ENCODE data around the gene PRKACB. TPM values are rescaled to one million over a fixed set of nuclear protein-coding genes. Genes with fewer than 3 reads are reported as not detected.

The PRKACB gene
- polyA plus RNA-seq, 2 of the 4 experiments (the other 2 are of a cell fraction), result 10.9 to 17.9 TPM

GRCh38 chr1:84181350-84182005, 37.4 kb downstream of the PRKACB start:
- CTCF ChIA-PET, result interaction anchor here (1.0 kb wide), 1 partner anchor 252 kb away, joined by 4 read pairs; no protein-coding TSS in a partner anchor
- Histone ChIP-seq H3K4me1 (no peaks in the 10 kb centered on the region), H3K4me3 (no peak overlapping the region), H3K9me3 (no peaks in the 10 kb centered on the region), H3K27ac (no peak overlapping the region), H3K4me2 (no peak overlapping the region)
- no peak for TF ChIP-seq E2F6 (IDR thresholded peaks at IDR 0.05; ENCODE audit: borderline replicate concordance, low read depth)
- no peak for TF ChIP-seq ZC3H11A (IDR thresholded peaks at IDR 0.05)
- no peak for TF ChIP-seq HOXA7 (CRISPR knock-in tag; IDR thresholded peaks at IDR 0.05)
- no peak for TF ChIP-seq EP300 (IDR thresholded peaks at IDR 0.05)
- no peak for TF ChIP-seq PBX3 (IDR thresholded peaks at IDR 0.05)
- no peak for TF ChIP-seq ZFP36 (IDR thresholded peaks at IDR 0.05; ENCODE audit: borderline replicate concordance, partially characterized antibody)
- TF ChIP-seq ZNF302 (CRISPR knock-in tag; IDR thresholded peaks at IDR 0.05), result no peak
- TF ChIP-seq JUN (IDR thresholded peaks at IDR 0.05), result no peak
- TF ChIP-seq RCOR1 (IDR thresholded peaks at IDR 0.05; ENCODE audit: low read depth, low read length), result no peak
- TF ChIP-seq HDAC2 (IDR thresholded peaks at IDR 0.05), result no peak
- no peak for TF ChIP-seq POLR2AphosphoS2 (conservative IDR thresholded peaks at IDR 0.05; ENCODE audit: low read length)
- no peak for TF ChIP-seq KDM1A (IDR thresholded peaks at IDR 0.05; ENCODE audit: low read depth)
- TF ChIP-seq HES2 (IDR thresholded peaks at IDR 0.05), result no peak
- TF ChIP-seq SMC3 (IDR thresholded peaks at IDR 0.05), result no peak
- TF ChIP-seq CEBPB (IDR thresholded peaks at IDR 0.05), result no peak
- no peak for TF ChIP-seq GATA3 (IDR thresholded peaks at IDR 0.05; ENCODE audit: borderline replicate concordance)
- FAIRE-seq, result no peak
- no peak for DNase-seq (ENCODE audit: low read depth in 1 of 2, low spot score in 1 of 2)
- POLR2A ChIA-PET, result no interaction called here
- no peak for ATAC-seq

- FAIRE-seq (no peak), DNase-seq (ENCODE audit: low read depth in 1 of 2, low spot score in 1 of 2) (no peak), ATAC-seq (no peak)
- ChIA-PET CTCF (no interaction called here), POLR2A (no interaction called here)
- no peaks in the 10 kb centered on the region for H3K4me1 ChIP-seq
- H3K4me3 ChIP-seq, result no peak overlapping the region
- H3K9me3 ChIP-seq, result no peaks in the 10 kb centered on the region
- TF ChIP-seq EHF (CRISPR knock-in tag; IDR thresholded peaks at IDR 0.05) (no peak), RCOR1 (IDR thresholded peaks at IDR 0.05; ENCODE audit: low read depth, low read length) (no peak), ZC3H11A (IDR thresholded peaks at IDR 0.05) (no peak), ATOH8 (CRISPR knock-in tag; IDR thresholded peaks at IDR 0.05; ENCODE audit: low read depth) (no peak), USF2 (IDR thresholded peaks at IDR 0.05) (no peak), MAFK (IDR thresholded peaks at IDR 0.05; ENCODE audit: partially characterized antibody) (no peak), CHD4 (IDR thresholded peaks at IDR 0.05; ENCODE audit: borderline replicate concordance) (no peak), HOXB5 (CRISPR knock-in tag; IDR thresholded peaks at IDR 0.05) (no peak), EP300 (IDR thresholded peaks at IDR 0.05) (no peak)
- H3K27ac ChIP-seq, result no peak overlapping the region
- WGBS (ENCODE audit: missing lambda C conversion rate), result 73% methylated on average over 1 of the region's 1 CpG
- H3K4me2 ChIP-seq, result no peak overlapping the region
These were observed 46.4 kb downstream of the PRKACB start for GRCh38 chr1:84190455-84190854.

- Histone ChIP-seq H3K4me3 (no peak overlapping the region), H3K27ac (no peak overlapping the region), H3K4me2 (no peak overlapping the region), H3K9me3 (no peaks in the 10 kb centered on the region), H3K4me1 (no peaks in the 10 kb centered on the region)
- ChIA-PET CTCF (no interaction called here), POLR2A (no interaction called here)
- FAIRE-seq (no peak), ATAC-seq (no peak), DNase-seq (ENCODE audit: low read depth in 1 of 2, low spot score in 1 of 2) (no peak)
- 77% methylated on average over 3 of the region's 3 CpGs for WGBS (ENCODE audit: missing lambda C conversion rate)
- TF ChIP-seq USF2 (IDR thresholded peaks at IDR 0.05) (no peak), KDM5A (IDR thresholded peaks at IDR 0.05) (no peak), KDM1A (IDR thresholded peaks at IDR 0.05; ENCODE audit: low read depth) (no peak), HOXB13 (CRISPR knock-in tag; IDR thresholded peaks at IDR 0.05; ENCODE audit: low read depth) (no peak), REST (IDR thresholded peaks at IDR 0.05) (no peak), BCL3 (IDR thresholded peaks at IDR 0.05) (no peak)
These were observed 48.6 kb downstream of the PRKACB start for GRCh38 chr1:84192681-84193080.

All from A549 (cell line).